Endothelial cell of hepatic sinusoid (primary cell): ENCODE measurements around the gene NLGN1.

ENCODE experiments used
- in situ Hi-C: cut with HindIII; loops from 2 replicates; pipeline ENCODE4 v1.10.0; 2017; ENCODE audit warnings: low sequenced_read_pairs

The NLGN1 gene

DNA sequence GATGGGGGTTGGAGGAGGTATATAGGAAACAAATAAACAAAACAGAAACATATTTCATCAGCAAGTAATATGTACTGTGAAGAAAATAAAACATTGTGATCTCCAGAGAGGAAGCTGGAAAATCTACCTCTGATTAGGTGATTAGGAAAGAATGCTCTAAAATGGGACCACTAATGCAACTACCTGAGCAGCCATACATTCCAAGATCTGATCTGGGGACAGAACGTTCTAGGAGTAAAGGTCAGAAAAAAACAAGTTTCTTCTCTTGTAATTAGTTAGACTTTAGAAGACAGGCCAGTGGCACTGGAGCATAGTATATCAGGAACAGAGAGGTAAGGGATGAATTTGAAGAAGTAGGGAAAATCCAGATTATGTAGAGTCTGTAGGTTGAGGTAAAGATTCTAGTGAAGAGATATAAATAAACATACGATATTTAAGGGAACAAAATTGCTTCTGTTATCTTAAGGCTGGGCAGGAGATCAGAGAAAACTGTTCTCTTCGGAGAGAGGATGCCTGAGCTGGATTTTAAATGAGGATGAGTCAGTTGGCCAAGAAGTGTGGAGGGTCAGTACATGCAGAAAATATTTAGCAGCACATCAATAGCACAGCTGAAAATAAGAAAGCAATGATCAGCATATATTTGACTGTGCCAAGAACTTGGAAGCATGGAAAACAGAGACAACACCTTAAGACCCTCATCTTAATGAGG is 429.5 kb downstream of the NLGN1 start:
- in situ Hi-C loops, result no loop called here

DNA sequence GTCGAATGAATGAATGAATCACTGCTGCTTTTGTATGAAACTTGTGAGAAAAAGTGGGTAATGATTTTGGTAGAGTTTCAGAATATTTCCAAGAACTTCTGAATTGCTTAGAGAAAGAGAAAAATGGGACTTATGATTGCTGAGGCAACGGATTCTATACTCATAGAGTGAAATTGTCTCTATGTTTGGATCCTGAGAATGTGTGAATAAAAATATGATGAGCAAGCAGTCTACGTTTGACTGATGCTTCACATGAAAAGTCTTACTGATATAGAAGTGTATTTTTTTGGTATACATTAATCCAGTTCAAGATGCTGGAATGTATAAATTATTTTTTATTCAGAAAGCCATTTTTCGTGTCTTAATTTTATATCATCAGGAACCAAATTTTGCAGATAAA is 441.1 kb downstream of the NLGN1 start:
- in situ Hi-C loops, result no loop called here

- in situ Hi-C loops, result no loop called here
Measured at GRCh38 chr3:173839859-173840258, 442.3 kb downstream of the NLGN1 start.

- in situ Hi-C loops, result no loop called here
Measured at GRCh38 chr3:173841334-173841733, 443.8 kb downstream of the NLGN1 start.

DNA sequence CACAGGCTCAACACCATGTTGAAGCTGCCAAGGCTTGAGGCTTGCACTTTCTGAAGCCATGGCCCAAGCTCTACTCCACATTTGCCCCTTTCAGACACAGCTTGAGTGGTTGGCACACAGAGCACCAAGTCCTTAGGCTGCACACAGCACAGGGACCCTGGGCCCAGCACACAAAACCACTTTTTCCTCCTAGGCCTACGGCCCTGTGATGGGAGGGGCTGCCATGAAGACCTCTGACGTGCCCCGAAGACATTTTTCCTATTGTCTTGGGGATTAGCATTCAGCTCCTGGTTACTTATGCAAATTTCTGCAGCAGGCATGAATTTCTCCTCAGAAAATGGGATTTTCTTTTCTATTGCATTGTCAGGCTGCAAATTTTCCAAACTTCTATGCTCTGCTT is 445.5 kb downstream of the NLGN1 start:
- in situ Hi-C loops, result no loop called here

DNA sequence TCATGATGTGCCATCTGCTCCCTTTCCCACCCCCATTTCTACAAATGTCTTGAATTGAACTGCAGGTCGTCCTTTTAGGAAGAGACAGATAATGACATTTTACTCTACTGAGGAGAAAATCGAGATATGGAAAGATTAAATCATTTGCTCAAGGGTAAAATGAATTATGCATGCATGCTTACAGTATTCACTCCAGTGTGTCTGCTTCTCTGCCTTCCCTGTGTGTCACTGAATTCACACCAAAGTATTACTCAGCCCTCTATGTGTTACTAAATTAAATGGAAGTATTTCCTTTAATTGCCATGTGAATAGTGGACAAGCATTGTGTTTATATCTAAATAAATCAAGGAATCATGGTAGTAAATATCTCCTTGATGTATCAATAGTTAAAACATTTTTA is 449.0 kb downstream of the NLGN1 start:
- in situ Hi-C loops, result no loop called here

DNA sequence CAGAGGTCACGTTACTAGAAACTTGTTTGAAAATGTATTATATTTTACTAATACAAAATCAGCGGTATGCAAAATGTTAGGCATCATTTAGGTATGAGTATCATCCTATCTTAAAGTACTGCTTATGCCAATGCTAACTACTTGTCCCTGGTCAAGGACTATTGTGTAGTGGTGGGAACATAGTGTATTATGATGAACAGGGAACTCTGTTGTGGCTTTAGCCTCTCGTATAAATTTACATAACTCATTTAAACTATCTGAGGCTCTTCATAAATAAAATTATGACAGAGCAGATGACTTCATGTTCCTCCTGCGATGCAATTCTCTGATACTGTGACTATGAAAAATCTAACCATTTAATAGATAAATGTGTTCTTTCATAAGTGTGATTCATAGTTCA is 451.9 kb downstream of the NLGN1 start:
- in situ Hi-C loops, result no loop called here

GRCh38 chr3:173857154-173857553 is 459.6 kb downstream of the NLGN1 start:
- in situ Hi-C loops, result no loop called here

GRCh38 chr3:173862701-173863100 is 465.2 kb downstream of the NLGN1 start:
- in situ Hi-C loops, result no loop called here

- in situ Hi-C loops, result no loop called here
Measured at GRCh38 chr3:173863551-173863950, 466.0 kb downstream of the NLGN1 start.

DNA sequence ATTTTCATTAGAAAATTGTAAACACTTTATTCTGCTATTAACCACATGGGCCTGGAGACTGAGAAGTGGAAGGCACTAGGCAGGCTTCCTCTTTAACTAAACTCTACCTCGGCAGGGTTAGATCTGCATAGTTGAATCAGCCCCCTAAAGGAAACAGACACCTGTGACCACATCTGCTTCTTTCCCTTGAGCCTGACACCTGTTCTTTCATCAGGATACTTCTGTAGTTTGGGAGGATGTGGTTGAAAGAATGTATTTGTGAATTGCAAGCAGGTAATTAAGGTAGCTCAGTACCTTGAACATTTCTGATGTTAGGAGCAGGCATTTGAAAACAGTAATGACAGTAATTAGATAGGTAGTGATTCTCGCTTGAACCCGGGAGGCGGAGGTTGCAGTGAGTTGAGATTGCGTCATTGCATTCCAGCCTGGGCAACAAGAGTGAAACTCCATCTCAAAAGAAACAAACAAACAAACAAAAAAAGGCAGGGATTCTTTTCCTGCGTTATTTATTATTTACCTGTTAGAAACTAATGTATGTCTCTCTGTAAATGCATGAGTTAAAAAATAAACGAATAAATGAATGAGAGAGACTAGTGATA is 468.5 kb downstream of the NLGN1 start:
- in situ Hi-C loops, result no loop called here

- in situ Hi-C loops, result no loop called here
Measured at GRCh38 chr3:173869766-173870165, 472.2 kb downstream of the NLGN1 start.

DNA sequence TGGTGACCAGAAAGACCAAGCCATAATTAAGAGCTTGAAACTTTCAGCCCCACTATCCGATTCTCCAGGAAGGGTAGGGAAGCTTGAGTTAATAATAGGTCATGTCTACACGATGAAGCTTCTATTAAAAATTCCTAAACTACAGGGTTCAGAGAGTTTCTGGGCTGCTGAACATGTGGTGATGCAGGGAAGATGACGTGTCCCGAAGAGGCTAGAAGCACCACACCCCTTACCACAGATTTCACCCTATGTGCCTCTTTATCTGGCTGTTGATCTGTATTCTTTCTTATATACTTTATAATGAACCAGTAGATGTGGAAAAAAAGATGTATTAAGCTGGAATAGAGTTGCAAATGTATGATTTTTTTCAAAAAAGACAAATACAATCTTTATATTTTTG is 473.4 kb downstream of the NLGN1 start:
- in situ Hi-C loops, result no loop called here

DNA sequence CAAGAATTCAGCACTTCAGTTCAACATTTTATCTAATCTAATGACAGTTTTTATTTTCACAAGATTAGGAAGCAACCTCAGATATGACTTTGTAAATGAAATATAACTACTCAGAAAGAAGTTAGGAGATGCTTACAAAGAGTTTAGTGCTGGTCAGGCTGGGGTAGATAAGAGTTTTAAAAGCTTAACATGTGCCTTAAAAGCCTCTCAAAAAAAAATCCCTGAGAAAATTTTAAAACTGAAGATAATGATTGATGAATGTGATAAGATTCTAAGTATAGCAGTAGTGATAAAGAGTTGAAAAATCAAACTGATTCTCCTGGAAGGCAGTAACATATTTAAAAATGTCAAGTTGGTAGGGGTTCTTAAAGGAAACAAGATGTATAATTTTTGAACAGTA is 478.2 kb downstream of the NLGN1 start:
- in situ Hi-C loops, result no loop called here

- in situ Hi-C loops, result no loop called here
Measured at GRCh38 chr3:173876476-173876875, 478.9 kb downstream of the NLGN1 start.

- in situ Hi-C loops, result no loop called here
Measured at GRCh38 chr3:173887888-173888287, 490.3 kb downstream of the NLGN1 start.

DNA sequence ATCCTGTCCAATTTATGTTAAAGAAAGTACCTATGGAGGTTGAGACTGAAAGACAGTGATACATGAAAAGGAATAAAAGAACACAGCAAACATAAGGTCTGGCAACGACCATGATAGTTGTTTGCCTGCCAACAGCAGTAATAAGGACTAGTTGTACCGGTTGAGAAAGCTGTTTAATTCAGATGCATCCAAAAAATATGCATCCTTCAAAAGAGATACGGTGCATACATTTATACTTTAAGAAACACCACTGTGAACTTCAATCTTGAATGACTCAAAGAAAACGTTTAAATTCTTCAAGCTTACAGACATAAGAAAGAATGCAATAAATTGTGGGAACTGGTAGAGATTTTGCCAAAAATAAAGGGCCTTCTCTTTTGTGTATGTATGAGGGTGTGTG is 492.1 kb downstream of the NLGN1 start:
- in situ Hi-C loops, result no loop called here

DNA sequence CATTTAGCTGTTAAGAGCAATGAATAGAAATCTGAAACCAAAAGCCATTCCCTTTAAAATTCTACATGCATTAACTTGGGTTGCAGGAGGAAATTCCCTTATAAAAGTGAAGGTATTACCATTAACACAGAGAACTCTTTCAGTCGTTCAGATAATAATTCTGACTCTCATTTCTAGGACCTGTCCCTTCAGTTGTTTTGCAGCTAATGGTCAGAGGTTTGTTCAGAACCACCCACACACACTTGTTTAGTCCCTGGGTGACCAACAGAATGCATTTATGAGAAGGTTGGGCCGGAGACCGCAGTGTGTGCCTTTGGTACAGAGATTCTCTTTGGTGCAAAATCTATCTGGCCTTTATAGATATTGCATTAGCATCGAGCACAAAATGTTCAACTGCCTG is 492.5 kb downstream of the NLGN1 start:
- in situ Hi-C loops, result no loop called here

- in situ Hi-C loops, result no loop called here
Measured at GRCh38 chr3:173891272-173892100, 493.9 kb downstream of the NLGN1 start.

GRCh38 chr3:173892547-173892946 is 495.0 kb downstream of the NLGN1 start:
- in situ Hi-C loops, result no loop called here

DNA sequence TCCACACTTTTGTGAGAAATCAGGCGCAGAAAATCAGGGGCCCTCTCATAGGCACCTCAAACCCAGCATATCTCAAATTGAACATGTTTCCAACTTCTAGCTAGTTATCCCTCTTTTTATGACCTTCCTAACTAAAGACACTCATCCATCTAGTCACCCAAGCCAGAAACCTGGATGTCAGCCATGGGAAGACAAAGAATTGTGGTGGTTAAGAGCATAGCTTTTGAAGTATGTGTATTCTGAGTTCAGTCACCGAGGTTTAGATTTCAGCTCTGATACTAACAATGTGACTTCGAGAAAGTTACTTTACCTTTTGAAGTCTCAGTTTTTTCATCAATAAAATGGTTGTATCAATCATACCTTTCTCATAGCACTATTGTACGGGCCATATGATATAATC is 495.5 kb downstream of the NLGN1 start:
- in situ Hi-C loops, result no loop called here

DNA sequence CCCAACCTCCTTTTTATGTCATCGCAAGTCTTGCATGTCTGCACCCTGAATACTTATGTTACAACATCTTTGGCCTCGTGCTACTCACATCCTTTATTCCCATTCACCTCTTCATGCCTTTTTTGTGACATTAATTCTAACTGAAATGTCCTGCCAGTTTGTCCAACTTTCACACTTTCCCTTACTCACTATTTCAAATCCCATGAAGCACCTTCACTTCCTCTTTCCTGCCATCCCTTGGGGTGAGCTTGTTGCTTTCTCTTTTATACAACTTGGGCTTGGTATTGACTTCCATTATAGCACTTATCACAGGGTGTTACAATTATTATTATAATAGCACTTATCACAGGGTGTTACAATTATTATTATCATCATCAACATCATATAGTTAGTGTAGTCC is 496.3 kb downstream of the NLGN1 start:
- in situ Hi-C loops, result no loop called here
